SK-MEL-5 (cell line): ENCODE data around the gene NFIX. TPM values are rescaled to one million over a fixed set of nuclear protein-coding genes. Genes with fewer than 3 reads are reported as not detected.

ENCODE experiments used
- DNase-seq: peaks from one replicate; pipeline ENCODE4 v3.0.0-alpha.2; 2016; ENCODE audit warnings: low read depth, low spot score
- in situ Hi-C: cut with HindIII; loops from 2 replicates; pipeline ENCODE4 v1.10.0; 2016; ENCODE audit warnings: low sequenced_read_pairs, high pct_unique_total_duplicates, low pct_unique_long_range_greater_than_20kb
- total RNA-seq: library from RNA; depleted of rRNA; stranded (reverse); fragments of >200 nt; shearing (Covaris generic); gene quantifications from 2 replicates; pipeline ENCODE4 v1.2.3, GENCODE V29; 2014

Gene NFIX
- total RNA-seq, 1 experiment from 2014 or later, result 4.9 TPM

DNA sequence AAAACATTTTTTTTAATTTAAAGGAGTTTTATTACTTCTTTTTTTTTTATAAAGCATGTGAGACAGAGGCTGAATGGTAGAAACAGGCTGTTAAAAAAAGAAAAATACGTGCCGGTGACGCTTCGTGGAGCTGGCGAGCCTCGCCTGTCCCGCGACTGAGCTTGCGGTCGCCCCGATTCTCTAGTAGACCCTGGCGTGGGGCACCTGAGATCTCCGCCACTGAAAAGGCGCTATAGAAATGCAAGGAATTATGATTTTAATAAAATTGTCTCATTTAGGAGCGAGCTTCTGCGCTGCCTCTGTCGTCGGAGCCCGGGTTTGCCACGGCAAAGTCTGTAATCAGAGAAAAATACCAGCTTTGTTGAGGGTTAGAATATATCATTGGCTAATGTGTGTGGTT, 18.4 kb downstream of the NFIX start:
- DNase-seq, result no peak
- in situ Hi-C loops, result no loop called here

- in situ Hi-C loops, result no loop called here
- no peak for DNase-seq
Measured at GRCh38 chr19:13014101-13014920, 19.0 kb downstream of the NFIX start.

- in situ Hi-C loops, result no loop called here
- no peak for DNase-seq
Measured at GRCh38 chr19:13014921-13015280, 19.6 kb downstream of the NFIX start.

- in situ Hi-C loops, result no loop called here
- no peak for DNase-seq
Measured at GRCh38 chr19:13015361-13016223, 20.3 kb downstream of the NFIX start.

GRCh38 chr19:13016245-13016627, 21.0 kb downstream of the NFIX start:
- in situ Hi-C loops, result no loop called here
- no peak for DNase-seq

- DNase-seq, result no peak
- in situ Hi-C loops, result no loop called here
Measured at GRCh38 chr19:13016628-13017305, 21.5 kb downstream of the NFIX start.

DNA sequence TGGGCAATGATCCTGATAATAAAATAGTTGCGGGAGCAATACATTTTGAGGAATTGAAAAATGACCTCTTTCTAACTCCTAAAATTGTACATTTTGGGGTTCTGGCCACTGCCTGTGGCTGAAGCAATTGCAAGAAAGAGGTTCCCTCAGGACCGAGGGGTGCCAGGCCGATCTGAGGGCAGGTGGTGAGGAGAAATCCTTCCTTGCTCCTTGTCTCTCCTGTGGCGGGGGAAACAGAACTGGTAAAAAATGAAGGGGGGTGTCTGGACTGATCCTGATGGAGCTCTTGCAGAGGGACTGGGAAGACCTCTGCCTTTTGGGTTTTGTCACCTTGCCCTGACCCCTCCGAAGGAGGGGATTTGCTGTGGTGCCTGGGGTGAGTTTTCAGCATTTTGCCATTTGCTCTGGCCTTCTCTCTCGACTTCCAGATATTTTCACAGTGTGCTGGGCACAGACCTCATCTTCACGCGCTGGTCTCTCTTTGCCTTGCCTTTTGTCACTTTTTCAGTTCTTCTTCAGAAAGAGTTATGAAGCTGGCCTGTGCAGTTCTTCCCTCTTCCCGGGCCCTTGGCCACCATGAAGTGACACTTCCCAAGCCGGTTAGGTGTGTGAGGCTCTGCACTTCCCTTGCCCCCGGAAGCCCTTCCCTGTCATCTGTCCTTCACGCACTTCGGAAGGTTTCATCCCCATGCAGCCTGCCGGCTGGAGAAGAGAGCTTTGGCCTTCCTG, 22.2 kb downstream of the NFIX start:
- in situ Hi-C loops, result no loop called here
- DNase-seq, result no peak

DNA sequence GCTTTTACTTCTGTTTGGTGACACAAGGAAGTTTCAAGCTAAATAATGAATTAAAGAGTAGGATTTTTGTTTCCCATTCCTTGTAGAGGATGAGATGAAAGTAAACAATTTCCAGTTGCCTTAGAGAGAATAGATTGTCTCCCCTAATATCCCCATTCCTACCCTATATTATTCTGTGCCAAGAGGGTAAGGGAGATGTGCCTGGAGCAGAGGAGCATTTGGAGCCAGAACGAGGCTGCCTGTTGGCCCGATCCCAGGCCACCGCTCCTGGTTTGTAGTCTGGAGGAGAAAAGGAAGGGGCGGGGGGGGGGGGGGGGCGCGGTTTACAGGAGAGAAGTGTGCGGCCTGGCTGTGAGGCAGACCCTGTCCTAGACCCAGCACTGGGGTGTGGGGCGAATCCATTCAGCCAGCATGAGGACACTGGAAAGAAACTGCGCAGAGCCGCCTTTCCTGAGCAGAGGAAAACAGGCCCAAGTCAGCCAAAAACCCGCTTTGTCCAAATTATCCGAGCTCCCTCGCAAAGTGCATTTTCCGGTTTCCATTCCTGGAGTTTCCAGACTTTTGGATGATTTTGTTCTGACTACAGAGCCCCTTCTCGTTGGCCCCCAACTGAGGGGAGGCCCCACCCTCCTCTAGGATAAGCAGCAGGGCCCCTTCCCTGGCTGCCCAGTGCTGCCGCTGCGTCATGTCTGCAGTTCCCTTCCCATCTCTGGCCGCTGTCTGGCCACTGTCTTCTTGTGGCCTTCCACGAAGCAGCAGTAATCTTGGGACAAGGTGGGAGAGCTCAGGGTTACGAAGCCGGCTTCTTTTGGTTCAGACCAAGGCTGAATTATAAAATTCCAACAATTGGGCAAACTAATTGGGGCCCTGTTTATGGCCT, 23.0 kb downstream of the NFIX start:
- in situ Hi-C loops, result no loop called here
- DNase-seq, result no peak

DNA sequence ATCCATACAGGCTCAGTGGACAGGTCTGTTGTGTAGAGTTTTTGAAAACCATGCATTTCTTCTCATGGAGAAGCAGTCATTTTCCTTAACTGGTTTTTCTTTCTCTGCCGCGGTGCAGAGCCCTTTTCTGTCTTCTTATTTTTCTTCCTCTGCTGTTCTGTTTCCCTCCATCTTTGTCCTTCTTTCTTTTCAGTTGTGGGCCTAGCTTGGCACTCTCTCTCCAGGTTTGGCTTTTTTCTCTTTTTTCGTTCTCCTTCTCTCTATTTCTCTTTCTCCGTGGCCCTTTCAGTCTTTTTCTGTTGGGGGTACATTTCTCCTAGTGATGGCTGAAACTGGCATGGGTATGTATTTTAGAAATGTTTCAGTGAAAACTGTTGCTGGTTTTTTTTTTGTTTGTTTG, 24.1 kb downstream of the NFIX start:
- in situ Hi-C loops, result no loop called here
- DNase-seq, result no peak

DNA sequence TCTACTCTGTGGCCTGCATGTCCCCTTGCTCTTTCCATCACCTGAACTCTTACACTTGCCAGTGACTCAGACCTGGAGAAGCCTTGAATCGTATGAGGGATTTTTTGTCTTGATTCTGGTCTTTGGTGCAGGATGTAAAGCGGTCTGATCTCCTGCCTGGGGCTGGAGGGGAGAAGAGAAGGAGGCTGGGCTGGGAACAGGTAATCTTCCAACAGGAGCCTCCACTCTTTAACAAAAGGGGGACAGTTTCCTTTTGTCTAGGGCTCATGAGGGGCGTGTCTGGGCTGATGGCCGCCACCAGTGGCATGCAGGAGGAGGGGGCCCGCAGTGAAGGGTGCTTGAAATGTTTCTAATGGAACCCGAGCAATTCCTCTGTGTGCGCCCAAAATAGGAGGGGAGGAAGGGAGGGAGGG, 24.7 kb downstream of the NFIX start:
- no peak for DNase-seq
- in situ Hi-C loops, result no loop called here

- no peak for DNase-seq
- in situ Hi-C loops, result no loop called here
Measured at GRCh38 chr19:13022111-13022858, 27.0 kb downstream of the NFIX start.

DNA sequence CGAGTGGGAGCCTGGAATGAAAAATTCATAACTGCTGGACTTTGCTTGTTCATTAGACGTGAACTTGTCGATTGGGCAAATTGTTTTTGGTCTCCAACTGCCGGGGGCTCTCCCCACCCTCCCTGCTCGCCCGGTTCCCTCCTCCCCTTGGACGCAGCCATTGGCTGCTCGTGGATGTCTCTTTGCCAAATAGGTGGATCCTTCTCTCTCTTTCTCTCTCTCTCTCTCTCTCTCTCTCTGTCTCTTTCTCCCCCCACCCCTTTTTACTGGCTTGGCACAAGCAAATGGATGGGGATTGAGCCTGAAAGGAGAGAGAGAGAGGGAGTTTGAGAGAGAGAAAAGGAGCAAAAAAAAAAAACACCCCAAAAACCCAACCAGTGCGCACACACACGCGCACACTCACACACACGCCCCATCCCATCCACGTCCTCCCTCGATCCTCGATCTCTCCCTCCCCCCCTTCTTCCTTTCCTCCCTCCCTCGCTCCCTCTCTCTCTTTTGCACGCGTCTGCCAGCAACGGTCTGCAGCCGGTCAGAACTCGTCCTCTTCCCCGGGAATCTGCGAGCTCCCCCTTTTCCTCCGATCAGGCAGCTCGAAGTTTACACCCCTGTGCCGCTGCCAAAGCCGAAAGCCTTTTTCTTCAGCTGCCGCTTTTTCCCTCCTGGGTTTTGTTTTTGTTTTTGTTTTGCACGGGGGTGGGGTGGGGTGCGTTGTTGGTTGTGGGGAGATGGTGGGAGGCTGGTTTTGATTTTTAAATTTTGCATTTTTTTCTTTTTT, 27.8 kb downstream of the NFIX start:
- peak; percentile 69 for DNase-seq
- in situ Hi-C loops, result no loop called here

DNA sequence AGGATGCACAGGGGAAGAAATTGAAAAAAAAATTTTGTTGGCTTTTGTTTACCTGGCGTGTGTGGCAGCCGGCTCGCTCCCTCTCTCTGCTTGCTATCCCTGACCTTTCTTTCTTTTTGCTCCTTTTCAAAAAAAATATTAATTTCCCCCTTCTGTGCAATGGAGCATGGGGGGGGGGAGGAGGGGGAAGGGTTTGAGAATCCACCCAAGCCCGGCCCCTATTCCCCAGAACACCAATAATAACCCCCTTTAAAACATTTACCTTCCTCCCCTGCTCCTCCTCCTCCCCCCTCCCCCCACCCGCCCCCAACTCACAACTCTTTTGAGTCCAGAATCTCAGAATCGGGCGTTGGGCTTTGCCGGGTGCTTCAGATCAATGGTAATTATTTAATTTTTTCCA, 28.4 kb downstream of the NFIX start:
- in situ Hi-C loops, result no loop called here
- DNase-seq, result no peak

- DNase-seq, result no peak
- in situ Hi-C loops, result no loop called here
Measured at GRCh38 chr19:13024126-13024950, 29.1 kb downstream of the NFIX start.
